ENCODE measurements around the gene FAM167B.

The FAM167B gene

DNA sequence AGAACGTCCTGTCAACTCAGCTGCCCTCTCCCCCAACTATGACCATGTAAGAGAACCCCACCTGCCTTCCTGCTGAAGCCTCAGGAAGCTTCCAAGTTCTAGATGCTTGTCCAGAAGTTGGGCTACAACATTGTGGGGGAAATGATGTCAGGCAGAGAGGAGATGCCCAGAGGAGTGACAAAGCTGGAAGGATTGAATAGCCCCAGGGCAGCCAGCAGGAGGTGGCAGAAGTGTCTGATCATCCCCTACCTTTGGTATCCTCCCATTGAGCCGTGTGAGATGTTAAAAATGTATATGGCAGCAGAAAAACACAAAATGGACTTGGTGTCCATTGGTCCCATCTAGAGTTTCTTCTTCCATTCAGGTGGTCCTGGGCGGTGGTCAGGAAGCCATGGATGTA is 18.3 kb upstream of the FAM167B start:
- no peak overlapping the region for H3K9ac ChIP-seq (ENCODE audit: low read depth, low read length)
- H3K36me3 ChIP-seq (ENCODE audit: control insufficient read depth, insufficient read depth, low read length), result peaks cover 85% of the 10 kb centered on the region
- no peak overlapping the region for H3K4me3 ChIP-seq (ENCODE audit: low read depth, low read length)
- no peaks in the 10 kb centered on the region for H3K9me3 ChIP-seq (ENCODE audit: control insufficient read depth, insufficient read depth, low read length)
- no peaks in the 10 kb centered on the region for H3K4me1 ChIP-seq (ENCODE audit: control insufficient read depth, insufficient read depth, low read length)
- no peaks in the 10 kb centered on the region for H3K27me3 ChIP-seq (ENCODE audit: control insufficient read depth, insufficient read depth, low read length)
- H3K27ac ChIP-seq (ENCODE audit: low read depth, low read length), result no peak overlapping the region

DNA sequence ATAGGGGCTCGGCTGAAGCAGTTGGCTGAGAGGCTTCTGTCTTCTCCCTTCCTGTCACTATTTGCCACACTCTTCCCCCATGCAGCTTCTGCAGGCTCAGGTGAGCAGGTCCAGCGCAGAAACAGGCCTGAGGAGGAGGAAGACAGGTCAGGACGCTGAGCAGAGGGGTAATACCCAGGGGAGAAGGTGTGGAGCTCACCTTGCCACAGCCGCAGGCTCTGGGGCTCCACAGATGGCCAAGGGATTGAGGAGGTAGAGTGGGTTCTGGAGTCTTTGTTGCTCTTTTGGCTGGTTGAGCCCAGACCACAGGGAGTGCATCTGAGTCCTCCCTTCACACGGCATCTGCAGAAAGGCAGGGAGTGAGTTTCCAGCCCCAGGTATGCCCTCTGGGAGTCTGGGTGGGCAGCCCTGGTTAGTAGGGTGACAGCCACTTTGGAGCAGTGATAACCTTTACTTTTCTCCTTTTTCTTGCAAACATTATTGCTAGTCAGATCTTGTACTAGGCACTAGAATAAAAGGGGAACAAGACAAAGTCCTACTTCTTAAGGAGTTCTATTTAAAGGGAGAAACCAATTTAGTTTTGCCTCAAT is 15.1 kb upstream of the FAM167B start:
- Histone ChIP-seq H3K27me3 (ENCODE audit: control insufficient read depth, insufficient read depth, low read length) (no peaks in the 10 kb centered on the region), H3K4me1 (ENCODE audit: control insufficient read depth, insufficient read depth, low read length) (no peaks in the 10 kb centered on the region), H3K27ac (ENCODE audit: low read depth, low read length) (no peak overlapping the region), H3K9me3 (ENCODE audit: control insufficient read depth, insufficient read depth, low read length) (no peaks in the 10 kb centered on the region), H3K9ac (ENCODE audit: low read depth, low read length) (no peak overlapping the region), H3K4me3 (ENCODE audit: low read depth, low read length) (no peak overlapping the region), H3K36me3 (ENCODE audit: control insufficient read depth, insufficient read depth, low read length) (peaks cover 67% of the 10 kb centered on the region)

DNA sequence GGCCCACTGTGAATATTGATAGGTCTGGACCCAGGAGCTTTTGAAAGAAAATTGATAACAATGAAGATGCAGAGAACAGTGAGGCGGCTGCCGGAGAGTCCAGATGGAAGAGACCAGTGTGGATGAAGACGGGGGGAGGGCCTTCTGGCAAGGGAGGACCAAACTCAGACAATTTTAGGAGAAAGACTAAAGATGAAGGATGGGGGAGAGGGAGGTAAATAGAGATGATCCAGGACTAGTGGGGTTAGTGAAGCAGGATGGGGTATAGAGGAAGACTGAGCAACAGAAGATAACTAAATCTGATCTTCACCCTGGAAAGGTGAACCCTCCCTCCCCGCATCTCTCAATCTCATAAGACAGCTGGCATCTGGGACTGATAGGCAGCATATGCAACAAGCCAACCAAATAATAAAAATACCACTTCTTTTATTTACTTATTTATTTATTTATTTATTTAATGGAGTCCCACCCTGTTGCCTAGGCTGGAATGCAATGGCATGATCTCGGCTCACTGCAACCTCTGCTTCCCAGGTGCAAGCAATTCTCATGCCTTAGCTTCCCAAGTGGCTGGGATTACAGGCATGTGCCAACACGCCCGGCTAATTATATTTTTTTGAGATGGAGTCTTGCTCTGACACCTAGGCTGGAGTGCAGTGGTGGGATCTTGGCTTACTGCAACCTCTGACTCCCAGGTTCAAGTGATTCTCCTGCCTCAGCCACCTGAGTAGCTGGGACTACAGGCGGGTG is 14.3 kb upstream of the FAM167B start:
- Histone ChIP-seq H3K27me3 (ENCODE audit: control insufficient read depth, insufficient read depth, low read length) (no peaks in the 10 kb centered on the region), H3K9me3 (ENCODE audit: control insufficient read depth, insufficient read depth, low read length) (no peaks in the 10 kb centered on the region), H3K4me1 (ENCODE audit: control insufficient read depth, insufficient read depth, low read length) (no peaks in the 10 kb centered on the region), H3K27ac (ENCODE audit: low read depth, low read length) (no peak overlapping the region), H3K36me3 (ENCODE audit: control insufficient read depth, insufficient read depth, low read length) (peaks cover 60% of the 10 kb centered on the region), H3K4me3 (ENCODE audit: low read depth, low read length) (no peak overlapping the region), H3K9ac (ENCODE audit: low read depth, low read length) (no peak overlapping the region)

DNA sequence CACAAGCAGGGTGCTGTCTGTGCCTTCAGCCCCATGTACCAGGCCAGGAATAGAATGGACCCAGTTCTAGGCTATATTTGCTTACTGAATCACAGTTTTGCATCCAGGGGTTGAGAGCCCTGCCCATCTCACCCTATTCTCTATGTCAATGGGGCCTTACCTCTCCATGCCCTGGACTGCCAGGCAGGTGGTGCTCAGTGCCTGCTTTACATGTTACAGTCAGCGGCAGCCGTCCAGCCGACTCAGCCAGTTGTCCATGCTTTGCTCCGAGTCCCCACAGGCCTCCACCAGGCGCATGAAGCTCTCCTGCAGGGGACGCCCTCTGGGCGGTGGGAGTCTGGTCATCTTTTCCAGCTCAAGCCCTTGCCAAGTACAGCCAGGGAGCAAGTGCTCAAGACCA is 12.2 kb upstream of the FAM167B start:
- Histone ChIP-seq H3K27me3 (ENCODE audit: control insufficient read depth, insufficient read depth, low read length) (no peaks in the 10 kb centered on the region), H3K9me3 (ENCODE audit: control insufficient read depth, insufficient read depth, low read length) (no peaks in the 10 kb centered on the region), H3K4me1 (ENCODE audit: control insufficient read depth, insufficient read depth, low read length) (peaks cover 8% of the 10 kb centered on the region), H3K27ac (ENCODE audit: low read depth, low read length) (no peak overlapping the region), H3K9ac (ENCODE audit: low read depth, low read length) (no peak overlapping the region), H3K36me3 (ENCODE audit: control insufficient read depth, insufficient read depth, low read length) (peaks cover 41% of the 10 kb centered on the region), H3K4me3 (ENCODE audit: low read depth, low read length) (no peak overlapping the region)

DNA sequence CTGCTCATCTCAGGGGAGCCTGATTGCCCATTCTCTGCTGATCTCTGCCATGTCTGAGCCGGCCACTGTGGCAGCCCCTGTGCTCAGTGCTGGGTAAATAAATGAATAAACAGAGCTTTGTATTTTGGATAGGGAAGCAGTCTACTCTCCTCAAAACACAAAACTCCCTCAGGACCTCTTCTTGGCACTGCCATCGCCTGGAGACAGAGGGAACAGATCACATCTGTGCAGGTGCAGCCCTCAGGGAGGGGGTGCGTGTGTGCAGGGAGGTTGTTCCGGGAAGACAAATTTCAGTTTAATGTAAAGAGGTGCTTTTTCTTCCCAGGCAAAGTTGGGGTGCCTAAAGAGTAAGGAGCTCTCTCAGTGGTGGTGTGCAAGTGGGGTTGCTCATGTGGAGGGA is 7.7 kb upstream of the FAM167B start:
- Histone ChIP-seq H3K9ac (ENCODE audit: low read depth, low read length) (peak overlapping the region; percentile 80), H3K4me1 (ENCODE audit: control insufficient read depth, insufficient read depth, low read length) (peaks cover 10% of the 10 kb centered on the region), H3K27me3 (ENCODE audit: control insufficient read depth, insufficient read depth, low read length) (no peaks in the 10 kb centered on the region), H3K9me3 (ENCODE audit: control insufficient read depth, insufficient read depth, low read length) (no peaks in the 10 kb centered on the region), H3K36me3 (ENCODE audit: control insufficient read depth, insufficient read depth, low read length) (peaks cover 7% of the 10 kb centered on the region), H3K27ac (ENCODE audit: low read depth, low read length) (peak overlapping the region; percentile 89), H3K4me3 (ENCODE audit: low read depth, low read length) (peak overlapping the region; percentile 86)

DNA sequence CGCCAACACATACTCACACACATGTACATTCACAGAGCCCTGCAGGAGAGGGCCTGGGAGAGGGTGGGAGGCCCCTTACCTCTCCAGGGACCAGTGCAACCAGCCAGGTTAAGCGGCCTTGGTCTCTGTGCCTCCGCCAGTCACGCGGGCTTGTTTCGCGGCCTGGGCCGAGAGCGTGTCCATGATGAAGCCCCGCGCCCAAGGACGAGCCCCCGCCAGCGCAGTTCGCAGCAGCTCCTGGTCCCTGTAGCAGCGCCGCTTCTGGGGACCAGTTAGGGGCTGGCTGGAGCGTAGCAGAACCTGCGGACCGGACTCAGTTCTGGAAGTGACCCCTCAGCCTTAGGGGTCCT is 7.3 kb upstream of the FAM167B start:
- H3K27ac ChIP-seq (ENCODE audit: low read depth, low read length), result peak overlapping the region; percentile 89
- H3K9me3 ChIP-seq (ENCODE audit: control insufficient read depth, insufficient read depth, low read length), result no peaks in the 10 kb centered on the region
- H3K4me1 ChIP-seq (ENCODE audit: control insufficient read depth, insufficient read depth, low read length), result peaks cover 10% of the 10 kb centered on the region
- peak overlapping the region; percentile 86 for H3K4me3 ChIP-seq (ENCODE audit: low read depth, low read length)
- H3K9ac ChIP-seq (ENCODE audit: low read depth, low read length), result peak overlapping the region; percentile 80
- H3K36me3 ChIP-seq (ENCODE audit: control insufficient read depth, insufficient read depth, low read length), result peaks cover 2% of the 10 kb centered on the region
- no peaks in the 10 kb centered on the region for H3K27me3 ChIP-seq (ENCODE audit: control insufficient read depth, insufficient read depth, low read length)

DNA sequence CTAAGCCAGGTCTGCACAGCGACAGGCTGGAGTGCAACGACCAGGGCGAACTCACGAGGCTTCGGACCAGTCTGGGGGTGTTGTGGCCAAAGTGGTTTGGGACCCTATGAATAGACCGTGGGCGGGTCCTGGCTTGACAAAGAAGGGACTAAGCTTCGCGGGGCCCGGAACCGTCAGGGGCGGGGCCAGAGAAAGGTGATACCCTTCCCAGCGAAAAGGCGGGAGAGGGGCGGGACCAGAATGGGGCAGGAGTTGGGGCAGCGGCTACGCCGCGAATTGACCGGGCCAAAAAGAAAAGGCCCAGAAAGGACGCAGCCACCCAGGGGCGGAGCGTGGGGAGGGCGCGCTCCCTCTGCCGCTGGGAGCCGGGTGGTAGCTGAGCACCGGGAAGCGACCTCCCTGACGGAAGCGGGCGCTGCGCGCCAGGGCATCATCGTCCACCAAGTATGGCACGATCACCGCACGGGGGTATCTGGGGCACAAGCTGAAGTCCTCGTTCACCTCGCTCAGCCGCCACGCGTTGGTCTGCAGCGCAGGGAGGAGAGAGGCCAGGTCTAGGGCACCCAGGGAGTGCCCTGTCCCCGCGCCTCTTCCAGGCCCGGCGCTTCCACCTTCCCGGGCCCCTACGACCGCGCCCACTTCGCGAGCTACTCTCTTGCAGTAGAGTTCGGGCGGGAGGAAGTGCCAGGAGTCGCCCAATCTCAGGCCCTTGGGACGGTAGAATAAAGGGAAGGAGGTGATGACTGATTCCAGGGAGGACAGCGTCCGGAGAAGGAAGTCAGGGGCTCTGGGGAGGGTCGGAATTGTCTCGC is 6.7 kb upstream of the FAM167B start:
- Histone ChIP-seq H3K27me3 (ENCODE audit: control insufficient read depth, insufficient read depth, low read length) (no peaks in the 10 kb centered on the region), H3K27ac (ENCODE audit: low read depth, low read length) (peak overlapping the region; percentile 89), H3K4me3 (ENCODE audit: low read depth, low read length) (peak overlapping the region; percentile 86)

DNA sequence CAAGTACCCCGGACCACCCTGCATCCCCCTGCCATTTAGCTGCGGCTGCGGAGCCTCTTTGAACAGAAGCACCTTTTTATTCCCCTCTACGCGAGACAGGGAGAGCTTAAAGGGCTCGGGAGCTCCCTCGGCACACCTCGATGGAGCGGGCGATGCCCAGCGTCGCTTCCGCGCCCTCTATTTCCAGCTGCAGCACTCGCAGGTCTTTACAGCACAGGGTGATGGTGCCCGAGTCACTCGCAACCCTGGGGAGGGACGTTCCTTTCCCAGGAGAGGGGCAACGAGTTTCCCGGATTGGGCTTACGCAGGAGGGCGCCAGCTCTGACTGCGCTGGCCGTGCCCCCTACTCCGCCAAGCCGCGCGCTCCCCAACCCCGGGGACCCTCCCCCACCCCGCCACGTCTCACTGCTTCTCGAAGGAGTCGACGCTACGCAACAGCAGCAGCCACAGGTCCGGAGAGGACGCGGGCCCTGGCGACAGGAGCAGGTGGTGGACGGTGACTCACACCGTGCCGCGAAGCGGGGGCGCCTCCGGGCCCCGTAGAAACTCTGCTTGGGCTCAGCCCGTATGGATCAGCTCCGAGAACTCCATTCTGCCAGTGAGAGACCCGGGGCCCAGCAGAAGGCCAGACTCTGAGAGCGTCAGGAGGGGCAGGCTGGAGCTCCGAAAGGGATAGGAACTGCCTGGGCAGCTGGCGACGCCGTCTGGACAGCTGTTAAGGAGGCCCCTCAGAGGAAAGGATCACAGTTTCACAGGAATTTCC is 5.8 kb upstream of the FAM167B start:
- no peaks in the 10 kb centered on the region for H3K27me3 ChIP-seq (ENCODE audit: control insufficient read depth, insufficient read depth, low read length)
- H3K4me3 ChIP-seq (ENCODE audit: low read depth, low read length), result peak overlapping the region; percentile 86
- H3K27ac ChIP-seq (ENCODE audit: low read depth, low read length), result peak overlapping the region; percentile 89
- H3K4me1 ChIP-seq (ENCODE audit: control insufficient read depth, insufficient read depth, low read length), result peaks cover 10% of the 10 kb centered on the region
- H3K36me3 ChIP-seq (ENCODE audit: control insufficient read depth, insufficient read depth, low read length), result no peaks in the 10 kb centered on the region
- H3K9ac ChIP-seq (ENCODE audit: low read depth, low read length), result peak overlapping the region; percentile 31
- H3K9me3 ChIP-seq (ENCODE audit: control insufficient read depth, insufficient read depth, low read length), result no peaks in the 10 kb centered on the region

More for the DNA sequence above, 6.7 kb upstream of the FAM167B start:
- Histone ChIP-seq H3K9ac (ENCODE audit: low read depth, low read length) (peak overlapping the region; percentile 80), H3K9me3 (ENCODE audit: control insufficient read depth, insufficient read depth, low read length) (no peaks in the 10 kb centered on the region), H3K4me1 (ENCODE audit: control insufficient read depth, insufficient read depth, low read length) (peaks cover 10% of the 10 kb centered on the region), H3K36me3 (ENCODE audit: control insufficient read depth, insufficient read depth, low read length) (no peaks in the 10 kb centered on the region)

DNA sequence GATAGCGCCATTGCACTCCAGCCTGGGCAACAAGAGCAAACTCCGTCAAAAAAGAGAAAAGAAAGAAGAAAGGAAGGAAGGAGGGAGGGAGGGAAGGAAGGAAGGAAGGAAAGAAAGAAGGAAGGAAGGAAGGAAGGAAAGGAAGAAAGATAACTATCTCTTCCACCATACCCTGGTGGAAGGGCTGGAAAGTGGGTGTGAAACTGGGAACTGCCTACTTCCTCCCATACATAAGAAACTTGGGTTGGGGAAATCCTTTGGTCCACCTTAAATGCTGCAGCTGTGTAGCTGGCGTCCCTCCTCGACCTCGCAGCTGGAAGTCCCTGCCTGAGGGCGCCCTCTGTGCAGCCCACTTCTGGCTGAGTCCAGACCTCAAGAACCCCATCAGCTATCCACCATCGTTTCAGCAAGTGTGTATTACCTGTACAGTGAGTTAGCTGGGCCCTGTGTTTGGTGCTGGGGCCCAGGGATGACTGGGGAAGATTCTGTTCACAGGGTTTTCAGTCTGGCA is 4.6 kb upstream of the FAM167B start:
- Histone ChIP-seq H3K4me3 (ENCODE audit: low read depth, low read length) (no peak overlapping the region), H3K9ac (ENCODE audit: low read depth, low read length) (no peak overlapping the region), H3K9me3 (ENCODE audit: control insufficient read depth, insufficient read depth, low read length) (no peaks in the 10 kb centered on the region), H3K36me3 (ENCODE audit: control insufficient read depth, insufficient read depth, low read length) (no peaks in the 10 kb centered on the region), H3K4me1 (ENCODE audit: control insufficient read depth, insufficient read depth, low read length) (peaks cover 10% of the 10 kb centered on the region), H3K27ac (ENCODE audit: low read depth, low read length) (no peak overlapping the region), H3K27me3 (ENCODE audit: control insufficient read depth, insufficient read depth, low read length) (no peaks in the 10 kb centered on the region)

DNA sequence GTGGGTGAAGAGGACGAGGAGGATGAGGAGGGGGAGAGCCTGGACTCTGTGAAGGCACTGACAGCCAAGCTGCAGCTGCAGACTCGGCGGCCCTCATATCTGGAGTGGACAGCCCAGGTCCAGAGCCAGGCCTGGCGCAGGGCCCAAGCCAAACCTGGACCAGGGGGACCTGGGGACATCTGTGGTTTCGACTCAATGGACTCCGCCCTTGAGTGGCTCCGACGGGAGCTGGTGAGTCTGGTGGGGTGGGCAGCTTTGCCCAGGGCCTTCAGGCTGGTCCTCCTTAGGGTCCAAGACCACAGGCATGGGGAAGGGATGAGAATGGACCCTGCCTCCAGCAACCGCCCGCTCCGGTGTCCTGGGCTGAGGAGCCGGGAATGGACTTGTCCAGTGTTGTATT is 430 bp downstream of the FAM167B start:
- no peak overlapping the region for H3K27ac ChIP-seq (ENCODE audit: low read depth, low read length)
- no peak overlapping the region for H3K9ac ChIP-seq (ENCODE audit: low read depth, low read length)
- no peaks in the 10 kb centered on the region for H3K27me3 ChIP-seq (ENCODE audit: control insufficient read depth, insufficient read depth, low read length)

More for the DNA sequence above, 430 bp downstream of the FAM167B start:
- peaks cover 19% of the 10 kb centered on the region for H3K4me1 ChIP-seq (ENCODE audit: control insufficient read depth, insufficient read depth, low read length)
- H3K4me3 ChIP-seq (ENCODE audit: low read depth, low read length), result no peak overlapping the region
- H3K36me3 ChIP-seq (ENCODE audit: control insufficient read depth, insufficient read depth, low read length), result no peaks in the 10 kb centered on the region
- no peaks in the 10 kb centered on the region for H3K9me3 ChIP-seq (ENCODE audit: control insufficient read depth, insufficient read depth, low read length)
